Epithelial cell of proximal tubule (primary cell): Measurements from ENCODE around the gene METAP1D. TPM values are rescaled to one million over a fixed set of nuclear protein-coding genes. Genes with fewer than 3 reads are reported as not detected.

ENCODE experiments used
- DNase-seq: peaks from one replicate; pipeline ENCODE4 v3.0.0-alpha.2; 2011; ENCODE audit warnings: low read depth
- H3K4me3 ChIP-seq: 2 replicates; pipeline ENCODE4 v1.5.1; 2011; ENCODE audit warnings: low read depth, mild to moderate bottlenecking, low read length
- CTCF ChIP-seq: conservative IDR thresholded peaks from 2 replicates; pipeline ENCODE4 v1.5.1; 2012; ENCODE audit warnings: low read depth, mild to moderate bottlenecking, low read length
- total RNA-seq: library from RNA; depleted of rRNA; stranded (reverse); fragments of >200 nt; gene quantifications from 2 replicates; pipeline ENCODE4 v1.2.3, GENCODE V29; 2015

Gene METAP1D
- total RNA-seq, 1 donor from 2014 or later, result 5.5 TPM

- no peak overlapping the region for H3K4me3 ChIP-seq
- no peak for DNase-seq
- no peak for TF ChIP-seq CTCF
These were observed 91.4 kb downstream of the METAP1D start for GRCh38 chr2:172091000-172091641.

DNA sequence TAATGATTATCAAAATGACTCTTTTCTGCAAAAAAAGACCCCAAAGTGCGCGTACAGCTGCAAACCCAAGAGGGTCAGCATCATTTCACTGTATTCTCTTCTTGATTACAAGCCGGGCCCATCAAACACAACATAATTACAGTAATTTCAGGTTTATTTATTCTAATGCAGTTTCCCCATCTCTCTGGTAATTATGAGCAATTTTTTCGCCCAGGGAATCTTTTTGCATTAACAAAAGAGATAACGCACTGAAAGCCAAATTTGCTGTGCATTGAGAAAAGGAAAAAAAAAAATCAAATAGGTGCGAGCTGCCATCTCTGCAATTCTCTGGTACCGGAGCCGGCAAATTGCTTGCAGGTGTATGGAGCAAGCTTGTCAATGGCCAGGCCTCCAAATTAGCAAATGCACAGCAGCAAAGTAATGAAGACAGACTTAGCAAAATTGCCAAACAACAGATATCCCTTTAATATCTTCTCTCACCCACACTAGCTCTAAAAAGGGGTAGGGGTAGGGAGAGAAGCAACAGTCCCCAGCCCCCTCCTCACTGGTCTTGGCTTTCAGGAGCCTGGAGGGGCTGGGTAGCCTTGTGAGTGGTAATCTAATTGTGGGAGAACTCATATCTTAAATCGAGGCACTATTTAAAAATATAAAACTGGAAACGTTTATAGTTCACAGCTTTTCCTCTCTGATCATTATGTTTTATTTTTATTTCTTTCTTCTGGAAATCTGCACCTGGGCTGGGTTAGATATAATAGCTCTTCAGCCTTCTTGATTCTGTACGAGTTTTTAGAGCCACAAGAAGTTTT, 92.2 kb downstream of the METAP1D start:
- no peak for TF ChIP-seq CTCF
- DNase-seq, result no peak
- no peak overlapping the region for H3K4me3 ChIP-seq

DNA sequence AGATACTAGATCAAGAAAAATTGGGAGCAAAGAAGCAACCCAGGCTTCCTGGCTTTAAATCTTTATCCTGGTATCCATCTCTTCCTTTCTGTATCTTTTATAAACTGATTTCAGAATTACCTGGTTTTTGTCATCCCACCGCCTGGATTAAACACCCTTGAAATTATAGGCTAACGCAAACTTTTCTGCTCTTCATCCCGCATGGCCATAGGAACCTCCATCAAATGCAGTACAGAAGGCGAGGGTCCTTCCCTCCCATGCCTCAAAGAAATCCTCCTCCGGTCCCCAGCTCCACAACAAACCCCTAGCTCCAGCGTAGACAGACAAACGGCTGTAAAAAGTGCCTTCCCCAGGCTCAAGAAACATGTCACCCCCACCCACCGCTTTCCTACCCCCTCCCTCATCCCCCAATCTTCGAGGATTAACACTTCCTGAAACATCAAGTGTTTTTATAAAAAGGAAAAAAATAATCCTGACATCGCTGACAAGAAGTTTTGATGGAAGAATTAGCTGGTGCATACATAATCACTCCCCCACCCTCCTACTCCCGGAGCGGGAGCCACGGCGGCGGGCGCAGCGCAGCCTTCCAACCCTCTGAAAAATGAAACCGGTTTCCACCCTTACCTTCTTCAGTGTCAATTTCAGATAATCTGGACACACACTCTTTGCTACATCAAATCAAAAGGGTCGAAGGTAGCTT, 93.1 kb downstream of the METAP1D start:
- no peak for DNase-seq
- H3K4me3 ChIP-seq, result no peak overlapping the region
- TF ChIP-seq CTCF, result no peak

DNA sequence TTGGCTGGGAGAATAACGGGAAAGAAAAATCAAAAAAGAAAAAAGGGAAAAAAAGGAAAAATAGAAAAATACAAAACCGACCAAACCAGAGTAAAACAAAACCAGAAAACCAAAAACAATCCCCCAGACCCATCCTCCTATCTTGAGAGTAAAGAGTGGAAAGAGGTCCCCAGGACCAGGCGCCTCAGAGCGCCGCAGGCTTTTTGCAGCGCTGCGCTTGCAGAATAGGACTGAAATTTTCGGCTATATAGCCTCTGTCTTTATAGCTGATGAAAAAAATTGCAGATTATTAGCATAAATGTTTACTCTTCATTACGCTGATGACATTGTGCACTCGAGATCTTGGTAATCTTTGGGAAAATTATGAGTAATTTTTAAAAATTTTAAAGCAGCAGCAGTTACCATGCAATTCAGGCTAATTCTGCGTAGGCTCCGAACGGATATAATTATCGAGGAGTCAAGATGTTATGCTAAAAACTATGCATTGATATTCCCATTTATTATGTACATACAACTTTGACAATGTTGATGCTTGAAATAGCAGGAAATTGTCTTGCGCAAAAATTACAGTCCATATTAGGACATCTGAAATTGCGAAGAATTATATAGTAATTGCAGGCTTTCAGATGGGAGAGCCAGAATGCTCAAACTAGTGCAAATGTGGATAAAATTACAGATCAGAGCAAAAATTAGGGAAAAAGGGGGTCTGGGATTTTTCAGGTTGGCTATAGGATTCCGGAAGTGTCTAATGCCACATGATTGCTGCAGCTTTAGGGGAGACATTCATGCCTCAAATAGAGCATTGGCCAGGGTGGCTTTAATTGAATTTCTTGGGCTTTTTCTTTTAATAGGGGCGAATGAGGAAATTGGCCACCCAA, 93.9 kb downstream of the METAP1D start:
- TF ChIP-seq CTCF, result no peak
- DNase-seq, result no peak
- H3K4me3 ChIP-seq, result no peak overlapping the region

DNA sequence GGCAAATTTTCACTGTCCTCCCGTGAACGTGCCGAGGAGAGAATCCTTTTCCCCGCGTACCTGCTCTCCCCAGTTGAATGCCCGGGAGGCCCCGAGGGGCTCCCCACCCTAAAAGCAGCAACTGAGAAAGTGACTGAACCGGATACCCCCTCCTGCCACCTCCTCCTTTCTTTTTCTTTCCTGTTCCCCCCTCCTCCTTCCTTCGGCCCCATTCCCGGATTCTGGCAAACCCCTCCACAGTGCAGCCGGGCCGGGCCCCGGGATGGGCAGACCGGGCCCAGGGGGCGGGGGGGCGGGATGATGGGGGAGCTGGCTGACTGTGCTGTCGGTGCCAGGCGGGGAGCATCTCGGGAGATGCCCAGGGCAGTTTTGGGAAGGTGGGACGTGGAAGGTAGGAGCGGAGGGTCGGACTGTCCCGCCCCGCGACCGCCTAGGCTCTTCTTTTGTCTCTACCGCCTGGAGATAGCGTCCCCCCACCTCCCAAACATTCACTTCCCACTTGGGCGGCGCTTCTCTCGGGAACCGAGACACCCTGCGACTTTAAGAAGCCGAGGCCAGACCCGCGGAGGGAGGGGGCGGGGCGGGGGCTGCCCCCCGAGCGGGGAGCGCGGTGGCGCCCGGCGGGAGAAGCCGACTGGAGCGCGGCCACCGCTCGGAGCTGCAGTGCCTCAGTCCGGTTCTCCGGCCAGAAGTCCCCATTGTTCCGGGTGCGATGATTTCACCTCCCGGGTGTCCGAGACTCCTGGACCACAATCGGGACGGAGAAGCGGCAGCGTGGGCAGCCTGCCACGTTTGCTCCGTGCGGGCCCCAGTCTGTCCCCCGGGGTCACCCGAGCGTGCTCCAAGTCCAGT, 94.8 kb downstream of the METAP1D start:
- DNase-seq, result no peak
- H3K4me3 ChIP-seq, result peak overlapping the region; percentile 50

More for the DNA sequence above, 94.8 kb downstream of the METAP1D start:
- no peak for TF ChIP-seq CTCF
